Measurements from ENCODE around the gene CCNI. TPM values are rescaled to one million over a fixed set of nuclear protein-coding genes. Genes with fewer than 3 reads are reported as not detected.
A peak's percentile ranks its signal among the peaks of the same experiment; 100 is the strongest.

CCNI gene
- total RNA-seq, 1 experiment from 2014 or later, result 240 TPM

DNA sequence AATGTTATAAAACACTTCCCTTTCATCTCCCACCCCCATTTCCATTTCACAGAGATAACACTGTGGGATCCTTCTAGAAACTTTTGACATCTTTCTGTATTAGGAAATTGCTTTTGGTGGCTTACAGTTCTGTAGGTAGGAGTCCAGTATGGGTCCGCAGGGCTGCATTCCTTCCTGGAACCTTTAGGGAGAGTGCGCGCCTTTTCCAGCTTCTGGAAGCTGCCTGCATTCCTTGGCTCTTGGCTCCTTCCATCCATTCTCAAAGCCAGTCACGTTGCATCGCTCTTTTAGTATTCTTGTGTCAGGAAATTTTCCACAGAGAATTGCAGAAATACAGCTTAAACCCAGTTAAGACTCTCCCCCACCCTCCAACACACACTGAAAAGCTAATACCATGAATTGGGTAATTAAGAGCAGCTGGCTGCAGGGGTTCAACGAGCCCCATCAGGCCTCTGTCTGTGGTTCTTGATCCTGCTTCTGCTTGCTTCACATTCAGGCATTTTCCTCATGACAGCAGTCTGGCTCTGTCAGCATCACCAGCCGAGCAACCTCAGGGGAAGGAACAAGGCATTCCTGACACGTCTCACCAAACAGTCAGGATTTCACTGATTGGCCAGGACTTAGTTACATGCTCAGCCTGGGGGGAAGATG lies 77.4 kb downstream of the CCNI start:
- Histone ChIP-seq H3K9me3 (ENCODE audit: control insufficient read depth, low read depth, low read length) (no peaks in the 10 kb centered on the region), H2AFZ (ENCODE audit: low read length) (no peak overlapping the region), H2BK5ac (ENCODE audit: insufficient read length, low read length) (no peak overlapping the region), H4K91ac (ENCODE audit: insufficient read length, low read depth, low read length) (no peak overlapping the region), H3K23ac (ENCODE audit: insufficient read length, low read depth, low read length) (no peak overlapping the region), H3K14ac (ENCODE audit: insufficient read depth, low read length) (no peak overlapping the region), H3K27ac (ENCODE audit: insufficient read length, low read depth, low read length) (no peak overlapping the region), H3K23me2 (ENCODE audit: insufficient read length, low read depth, low read length, poor library complexity, severe bottlenecking) (no peaks in the 10 kb centered on the region), H3K4me1 (ENCODE audit: insufficient read depth, low read length) (peaks cover 11% of the 10 kb centered on the region), H4K5ac (ENCODE audit: insufficient read length, low read depth, low read length) (no peak overlapping the region), H2BK120ac (ENCODE audit: low read depth, low read length, poor library complexity, severe bottlenecking) (no peak overlapping the region), H3K27me3 (ENCODE audit: insufficient read depth, low read length) (no peaks in the 10 kb centered on the region), H2BK20ac (ENCODE audit: low read depth, low read length, poor library complexity, severe bottlenecking) (no peak overlapping the region), H4K8ac (replicated peaks; ENCODE audit: insufficient read length, low read depth, low read length) (no peak overlapping the region), H3K79me2 (ENCODE audit: insufficient read depth, low read length) (no peaks in the 10 kb centered on the region; the same call in 1 of the 2 replicates), H3T11ph (ENCODE audit: low read length) (no peak overlapping the region), H2BK15ac (ENCODE audit: low read depth, low read length) (no peak overlapping the region), H4K20me1 (ENCODE audit: control insufficient read depth, insufficient read depth, insufficient read length) (no peaks in the 10 kb centered on the region), H3K79me1 (ENCODE audit: insufficient read depth, low read depth, low read length, poor library complexity, severe bottlenecking) (no peaks in the 10 kb centered on the region), H3K4me2 (ENCODE audit: insufficient read depth, insufficient read length, low read length) (no peak overlapping the region), H3K4ac (ENCODE audit: low read depth, low read length) (no peak overlapping the region), H2AK5ac (ENCODE audit: insufficient read length, low read length) (no peak overlapping the region), H3K18ac (ENCODE audit: insufficient read length, low read depth, low read length) (no peak overlapping the region), H3K56ac (ENCODE audit: insufficient read length, low read depth, low read length) (no peak overlapping the region), H3K9ac (ENCODE audit: extremely low read depth, insufficient read length, low read length) (no peak overlapping the region), H2BK12ac (ENCODE audit: insufficient read length, low read depth, low read length) (no peak overlapping the region)
- peaks cover 9 to 30% (median 25%) of the 10 kb centered on the region in 3 experiments for H3K36me3 Mint-ChIP-seq (ENCODE audit: insufficient read depth in 1 of 3, low read depth in 3 of 3)
- TF ChIP-seq, protein P1, sequence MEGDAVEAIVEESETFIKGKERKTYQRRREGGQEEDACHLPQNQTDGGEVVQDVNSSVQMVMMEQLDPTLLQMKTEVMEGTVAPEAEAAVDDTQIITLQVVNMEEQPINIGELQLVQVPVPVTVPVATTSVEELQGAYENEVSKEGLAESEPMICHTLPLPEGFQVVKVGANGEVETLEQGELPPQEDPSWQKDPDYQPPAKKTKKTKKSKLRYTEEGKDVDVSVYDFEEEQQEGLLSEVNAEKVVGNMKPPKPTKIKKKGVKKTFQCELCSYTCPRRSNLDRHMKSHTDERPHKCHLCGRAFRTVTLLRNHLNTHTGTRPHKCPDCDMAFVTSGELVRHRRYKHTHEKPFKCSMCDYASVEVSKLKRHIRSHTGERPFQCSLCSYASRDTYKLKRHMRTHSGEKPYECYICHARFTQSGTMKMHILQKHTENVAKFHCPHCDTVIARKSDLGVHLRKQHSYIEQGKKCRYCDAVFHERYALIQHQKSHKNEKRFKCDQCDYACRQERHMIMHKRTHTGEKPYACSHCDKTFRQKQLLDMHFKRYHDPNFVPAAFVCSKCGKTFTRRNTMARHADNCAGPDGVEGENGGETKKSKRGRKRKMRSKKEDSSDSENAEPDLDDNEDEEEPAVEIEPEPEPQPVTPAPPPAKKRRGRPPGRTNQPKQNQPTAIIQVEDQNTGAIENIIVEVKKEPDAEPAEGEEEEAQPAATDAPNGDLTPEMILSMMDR (conservative IDR thresholded peaks at IDR 0.05), result no peak
- H3K27me3 Mint-ChIP-seq (ENCODE audit: low read depth), result no peaks in the 10 kb centered on the region
- H3K9me3 Mint-ChIP-seq, result peaks cover 2 to 4% of the 10 kb centered on the region in 2 experiments; a peak in 1 of 5 replicates
- DNase-seq, result no peak
- H3K4me1 Mint-ChIP-seq, result peaks cover 53 to 64% of the 10 kb centered on the region in 2 experiments
- no CpG with 5 or more reads among the region's 8 CpGs for WGBS (ENCODE audit: extremely low coverage, insufficient read length, low lambda C conversion rate)
- H3K27ac Mint-ChIP-seq, result peak overlapping the region; percentile 12 to 86 (median 37); a peak in 5 of 7 replicates
- no peak overlapping the region for H3K4me3 Mint-ChIP-seq
